Colonic mucosa (tissue), 4 donors: ENCODE results near the gene COL6A2. TPM values are rescaled to one million over a fixed set of nuclear protein-coding genes. Genes with fewer than 3 reads are reported as not detected.
A peak's percentile ranks its signal among the peaks of the same experiment; 100 is the strongest.

Source experiments
- DNase-seq: peaks from one replicate; pipeline ENCODE4 v3.0.0-alpha.2; 2020
- H3K27ac ChIP-seq: fragments of 200-600 bp; one replicate; pipeline ENCODE4 v1.8.0; 2021
- H3K27me3 ChIP-seq: fragments of 200-600 bp; one replicate; pipeline ENCODE4 v1.8.0; 2021
- H3K36me3 ChIP-seq: fragments of 200-600 bp; one replicate; pipeline ENCODE4 v1.8.0; 2021
- H3K4me1 ChIP-seq: fragments of 200-600 bp; one replicate; pipeline ENCODE4 v1.8.0; 2021; ENCODE audit warnings: mild to moderate bottlenecking
- H3K4me3 ChIP-seq: fragments of 200-600 bp; one replicate; pipeline ENCODE4 v1.8.0; 2021
- H3K9ac ChIP-seq, 2 donors: one replicate each; pipeline ENCODE4 v1.7.0; 2013; ENCODE audit warnings: control low read depth in 2 of 2, low read depth in 2 of 2, low read length in 2 of 2
- H3K9me3 ChIP-seq: fragments of 200-600 bp; one replicate; pipeline ENCODE4 v1.8.0; 2021
- CTCF ChIP-seq: fragments of 200-600 bp; IDR thresholded peaks from one replicate; pipeline ENCODE4 v1.8.0; 2022; ENCODE audit warnings: antibody characterized with exemption, mild to moderate bottlenecking
- intact Hi-C: fragments of 100-400 bp; cut with DNase I; formaldehyde crosslinking; loops from one replicate; pipeline ENCODE4 v1.14.1; 2022
- total RNA-seq, 2 donors: library from RNA; stranded (reverse); fragmentation: NEBNext Ultra II Directional in 1 of 2; extraction: Animal tissue kit (Norgen Biotek cat#: 25700) in 1 of 2; gene quantifications; one replicate each; pipeline ENCODE4 v1.2.1, GENCODE V29; 2021
- donor health status: healthy.
- donor health status: DM: no; HTN: no; CAD: no.
- donor health status: DM: no; HTN: no; CAD: no.

COL6A2 gene
- total RNA-seq, 2 donors from 2014 or later, result 55.7 to 190 TPM

GRCh38 chr21:46055863-46056281 is 42.0 kb upstream of the COL6A2 start:
- intact Hi-C loops, result no loop called here
- Histone ChIP-seq H3K9ac (peak overlapping the region in 1 of 2 donors; percentile 50), H3K36me3 (no peaks in the 10 kb centered on the region), H3K9me3 (no peaks in the 10 kb centered on the region), H3K4me1 (no peaks in the 10 kb centered on the region), H3K27ac (peak overlapping the region; percentile 73), H3K27me3 (no peaks in the 10 kb centered on the region), H3K4me3 (no peak overlapping the region)
- no peak for DNase-seq
- no peak for TF ChIP-seq CTCF

GRCh38 chr21:46056450-46056903 is 41.4 kb upstream of the COL6A2 start:
- H3K27ac ChIP-seq, result peak overlapping the region; percentile 73
- peak overlapping the region in 1 of 2 donors; percentile 59 for H3K9ac ChIP-seq
- no peak for TF ChIP-seq CTCF
- no peaks in the 10 kb centered on the region for H3K9me3 ChIP-seq
- intact Hi-C loops, result no loop called here
- H3K4me3 ChIP-seq, result no peak overlapping the region
- peak; percentile 56 for DNase-seq
- no peaks in the 10 kb centered on the region for H3K4me1 ChIP-seq
- no peaks in the 10 kb centered on the region for H3K27me3 ChIP-seq
- H3K36me3 ChIP-seq, result no peaks in the 10 kb centered on the region

GRCh38 chr21:46057111-46057709 is 40.7 kb upstream of the COL6A2 start:
- no peaks in the 10 kb centered on the region for H3K27me3 ChIP-seq
- H3K36me3 ChIP-seq, result no peaks in the 10 kb centered on the region
- no peaks in the 10 kb centered on the region for H3K4me1 ChIP-seq
- peak overlapping the region; percentile 59 to 60 for H3K9ac ChIP-seq
- peak overlapping the region; percentile 73 for H3K27ac ChIP-seq
- intact Hi-C loops, result no loop called here
- no peak for DNase-seq
- TF ChIP-seq CTCF, result no peak
- no peak overlapping the region for H3K4me3 ChIP-seq
- H3K9me3 ChIP-seq, result no peaks in the 10 kb centered on the region

- H3K4me3 ChIP-seq, result no peak overlapping the region
- no peak for DNase-seq
- H3K9ac ChIP-seq, result peak overlapping the region in 1 of 2 donors; percentile 12
- H3K4me1 ChIP-seq, result no peaks in the 10 kb centered on the region
- no peaks in the 10 kb centered on the region for H3K27me3 ChIP-seq
- no peaks in the 10 kb centered on the region for H3K9me3 ChIP-seq
- H3K27ac ChIP-seq, result peak overlapping the region; percentile 73
- TF ChIP-seq CTCF, result no peak
- intact Hi-C loops, result no loop called here
- H3K36me3 ChIP-seq, result no peaks in the 10 kb centered on the region
Measured at GRCh38 chr21:46057710-46058241, 40.1 kb upstream of the COL6A2 start.

GRCh38 chr21:46058431-46059145 is 39.3 kb upstream of the COL6A2 start:
- no peaks in the 10 kb centered on the region for H3K9me3 ChIP-seq
- H3K27me3 ChIP-seq, result no peaks in the 10 kb centered on the region
- no peaks in the 10 kb centered on the region for H3K4me1 ChIP-seq
- DNase-seq, result no peak
- intact Hi-C loops, result no loop called here
- H3K27ac ChIP-seq, result no peak overlapping the region
- no peak overlapping the region for H3K4me3 ChIP-seq
- H3K9ac ChIP-seq, result no peak overlapping the region
- TF ChIP-seq CTCF, result no peak
- no peaks in the 10 kb centered on the region for H3K36me3 ChIP-seq
